SJCRH30 (cell line): ENCODE measurements around the gene PCCB. TPM values are rescaled to one million over a fixed set of nuclear protein-coding genes. Genes with fewer than 3 reads are reported as not detected.
"Not testable (repeated sequence)": the region's sequence is repeated elsewhere in the genome, so short reads cannot be mapped to it uniquely, and the experiment has no call there.

ENCODE experiments used
- DNase-seq, 2 experiments: peaks; one replicate each; pipeline ENCODE4 v3.0.0-alpha.2; 2015 to 2020
- H3K27ac ChIP-seq: fragments of 250-450 bp; sonication (Bioruptor Pico); 2 replicates; pipeline ENCODE4 v1.5.1; 2020; ENCODE audit warnings: mild to moderate bottlenecking, moderate library complexity
- H3K27me3 ChIP-seq: fragments of 250-450 bp; sonication (Bioruptor Pico); 2 replicates; pipeline ENCODE4 v1.5.1; 2020; ENCODE audit warnings: mild to moderate bottlenecking, moderate library complexity
- H3K36me3 ChIP-seq: fragments of 250-450 bp; sonication (Bioruptor Pico); 2 replicates; pipeline ENCODE4 v1.5.1; 2020; ENCODE audit warnings: mild to moderate bottlenecking, moderate library complexity
- H3K4me1 ChIP-seq: fragments of 250-450 bp; sonication (Bioruptor Pico); 2 replicates; pipeline ENCODE4 v1.5.1; 2020; ENCODE audit warnings: mild to moderate bottlenecking, moderate library complexity
- H3K4me3 ChIP-seq: fragments of 250-450 bp; sonication (Bioruptor Pico); 2 replicates; pipeline ENCODE4 v1.5.1; 2020; ENCODE audit warnings: mild to moderate bottlenecking, moderate library complexity
- H3K9me3 ChIP-seq: fragments of 250-450 bp; sonication (Bioruptor Pico); replicated peaks from 2 replicates; pipeline ENCODE4 v1.5.1; 2020; ENCODE audit warnings: mild to moderate bottlenecking, moderate library complexity
- total RNA-seq: library from RNA; depleted of rRNA; stranded (reverse); fragments of >200 nt; shearing (Covaris generic); gene quantifications from 2 replicates; pipeline ENCODE4 v1.2.3, GENCODE V29; 2014; rRNA removed

PCCB gene
- total RNA-seq, 1 experiment from 2014 or later: 40.3 TPM

DNA sequence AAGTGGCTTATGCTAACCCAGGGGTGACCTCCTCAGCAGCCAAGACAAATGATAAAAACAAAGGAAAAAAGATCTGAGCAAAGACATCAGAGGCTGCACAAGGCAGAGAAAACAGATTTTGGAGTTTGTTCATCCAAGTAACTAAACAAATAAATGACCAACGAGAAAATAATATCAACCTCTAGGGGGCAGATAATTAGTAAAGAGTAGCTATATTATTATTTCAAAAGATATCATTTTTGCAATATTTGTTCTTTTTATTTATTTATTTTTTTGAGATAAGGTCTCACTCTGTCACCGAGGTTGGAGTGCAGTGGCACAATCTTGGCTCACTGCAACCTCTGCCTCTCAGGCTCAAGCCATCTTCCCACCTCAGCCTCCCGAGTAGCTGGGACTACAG lies 101.8 kb downstream of the PCCB start:
- Histone ChIP-seq H3K27ac (no peak overlapping the region), H3K4me3 (no peak overlapping the region), H3K27me3 (no peaks in the 10 kb centered on the region), H3K9me3 (no peaks in the 10 kb centered on the region), H3K4me1 (no peaks in the 10 kb centered on the region), H3K36me3 (peaks cover 12% of the 10 kb centered on the region; the same call in 1 of the 2 replicates)
- no peak for DNase-seq

DNA sequence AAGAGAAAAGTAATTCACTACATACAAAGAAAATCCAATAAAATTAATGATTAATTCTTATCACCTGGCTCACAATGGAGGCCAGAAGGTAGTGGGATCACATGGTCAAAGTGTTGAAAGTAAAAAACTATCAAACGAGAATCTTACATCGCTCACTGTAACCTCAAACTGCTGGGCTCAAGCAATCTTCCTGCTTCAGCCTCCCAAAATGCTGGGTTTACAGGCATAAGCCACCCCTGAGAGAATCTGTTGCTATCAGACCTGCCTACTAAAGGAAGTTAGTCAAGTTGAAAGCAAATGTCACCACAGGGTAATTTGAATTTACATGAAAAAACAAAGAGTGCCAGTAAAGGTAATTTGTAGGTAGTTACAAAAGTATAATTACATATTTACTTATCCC lies 103.3 kb downstream of the PCCB start:
- Histone ChIP-seq H3K27me3 (no peaks in the 10 kb centered on the region), H3K9me3 (no peaks in the 10 kb centered on the region), H3K36me3 (peaks cover 9% of the 10 kb centered on the region; the same call in 1 of the 2 replicates), H3K4me1 (no peaks in the 10 kb centered on the region), H3K4me3 (no peak overlapping the region), H3K27ac (no peak overlapping the region)
- DNase-seq: no peak

DNA sequence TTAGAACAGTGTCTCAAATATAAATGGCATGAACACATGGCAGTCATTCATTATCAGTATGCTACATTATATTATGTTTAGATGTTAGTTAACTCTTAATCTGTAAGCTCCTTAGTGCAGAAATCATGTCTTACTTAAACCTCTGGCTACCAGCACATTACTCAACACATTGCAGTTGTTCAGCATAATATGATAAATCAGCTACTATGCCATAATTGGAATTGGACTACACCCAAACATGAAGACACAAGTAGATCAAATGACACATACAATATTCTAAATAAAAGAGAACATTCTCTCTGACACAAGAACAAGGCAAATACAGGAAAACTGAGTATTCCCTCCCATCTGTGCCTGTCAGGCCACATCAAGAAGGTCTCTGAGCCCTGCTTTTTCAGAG lies 116.1 kb downstream of the PCCB start:
- 0 out of 2 replicates have a peak, but pooled peaks cover 15% of the 10 kb centered on the region for H3K4me1 ChIP-seq
- H3K27me3 ChIP-seq: no peaks in the 10 kb centered on the region
- H3K27ac ChIP-seq: no peak overlapping the region
- peak in 1 of 2 experiments; percentile 57 for DNase-seq
- H3K9me3 ChIP-seq: peaks cover 5% of the 10 kb centered on the region; the same call in 1 of the 2 replicates
- no peak overlapping the region for H3K4me3 ChIP-seq
- 0 out of 2 replicates have a peak, but pooled peaks cover 6% of the 10 kb centered on the region for H3K36me3 ChIP-seq

DNA sequence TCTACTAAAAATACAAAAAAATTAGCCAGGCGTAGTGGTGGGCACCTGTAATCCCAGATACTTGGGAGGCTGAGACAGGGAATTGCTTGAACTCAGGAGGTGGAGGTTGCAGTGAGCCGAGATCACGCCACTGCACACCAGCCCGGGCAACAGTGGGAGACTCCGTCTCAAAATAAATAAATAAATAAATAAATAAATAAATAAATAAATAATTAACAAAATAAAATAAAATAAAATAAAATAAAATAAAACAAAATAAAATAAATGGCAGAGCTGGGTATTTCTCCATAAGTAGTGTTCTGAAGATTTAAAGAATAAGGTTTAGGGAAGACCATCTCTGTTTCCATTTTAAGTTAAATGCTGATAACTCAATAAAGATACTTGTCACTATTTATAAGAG lies 125.7 kb downstream of the PCCB start:
- peaks cover 16% of the 10 kb centered on the region; the same call in 1 of the 2 replicates for H3K9me3 ChIP-seq
- H3K27ac ChIP-seq, DNase-seq: not testable (repeated sequence)

DNA sequence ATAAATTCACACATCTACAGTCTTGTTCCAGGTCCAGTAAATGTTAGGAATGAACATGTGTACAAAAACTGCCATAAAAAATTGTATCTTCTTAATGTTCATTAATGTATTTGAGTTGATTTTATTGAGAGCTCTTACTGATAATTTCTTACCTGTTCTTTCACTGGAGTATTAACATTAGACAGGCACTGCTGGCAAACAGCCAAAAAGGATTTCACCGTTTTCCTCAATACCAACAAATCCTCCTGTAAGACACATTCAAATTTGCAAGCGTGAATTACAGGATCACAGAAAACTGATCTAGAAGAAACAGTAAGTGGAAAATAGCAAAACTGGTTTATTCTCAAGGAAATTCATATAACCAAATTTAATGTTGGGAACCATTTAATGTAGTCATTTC lies 127.4 kb downstream of the PCCB start:
- H3K9me3 ChIP-seq: 0 out of 2 replicates have a peak, but pooled peaks cover 6% of the 10 kb centered on the region
- H3K36me3 ChIP-seq: 0 out of 2 replicates have a peak, but pooled peaks cover 6% of the 10 kb centered on the region
- no peak overlapping the region for H3K27ac ChIP-seq
- H3K27me3 ChIP-seq: no peaks in the 10 kb centered on the region
- no peaks in the 10 kb centered on the region for H3K4me1 ChIP-seq
- DNase-seq: no peak
- no peak overlapping the region for H3K4me3 ChIP-seq

More for the DNA sequence above, 125.7 kb downstream of the PCCB start:
- H3K27me3 ChIP-seq, H3K4me3 ChIP-seq, H3K36me3 ChIP-seq, H3K4me1 ChIP-seq: not testable (repeated sequence)

DNA sequence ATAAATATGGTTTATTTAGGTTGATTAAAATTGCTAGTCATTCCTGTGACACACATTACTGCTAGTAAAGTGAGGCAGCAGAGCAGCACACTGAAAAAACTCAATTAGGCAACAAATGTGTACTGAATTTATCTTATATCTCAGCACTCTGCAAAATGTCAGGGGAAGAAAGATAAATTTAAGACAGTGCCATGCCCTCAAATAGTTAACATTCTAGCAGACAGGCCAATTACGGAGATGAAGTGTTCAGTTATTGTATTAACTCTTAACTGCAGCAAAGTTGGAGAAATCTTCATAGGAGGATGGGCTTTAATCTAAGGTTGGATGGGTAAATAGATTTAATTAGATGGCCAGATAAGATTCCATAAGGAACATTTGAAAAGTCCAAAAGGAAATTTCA lies 127.9 kb downstream of the PCCB start:
- 0 out of 2 replicates have a peak, but pooled peaks cover 6% of the 10 kb centered on the region for H3K36me3 ChIP-seq
- H3K4me3 ChIP-seq: no peak overlapping the region
- no peaks in the 10 kb centered on the region for H3K4me1 ChIP-seq
- H3K27ac ChIP-seq: no peak overlapping the region
- no peak for DNase-seq
- no peaks in the 10 kb centered on the region for H3K27me3 ChIP-seq
- 0 out of 2 replicates have a peak, but pooled peaks cover 2% of the 10 kb centered on the region for H3K9me3 ChIP-seq

Other genes with a start within 250 kb of the PCCB start
- 23.5 and 26.2 TPM in 2 replicates for gene MSL2, start 54.0 kb upstream of the PCCB start, total RNA-seq